HepG2 (cell line): ENCODE results near the gene FGF14. TPM values are rescaled to one million over a fixed set of nuclear protein-coding genes. Genes with fewer than 3 reads are reported as not detected.

Experiments
- ATAC-seq: fragments of 200-7000 bp; cut with Tn5 transposase; 3 replicates; pipeline ENCODE4 v1.9.1; 2020; ENCODE audit warnings: mild to moderate bottlenecking, moderate library complexity
- BruUV-seq: library from RNA; stranded (reverse); fragments of 400-500 nt; replicated peaks from 2 replicates; lab custom pipeline; 2021; lab: Mats Ljungman, UMichigan
- CTCF ChIA-PET: fragments of 300-600 bp; formaldehyde crosslinking; extraction: SDS; loops from one replicate; lab custom pipeline; 2021; ENCODE audit warnings: low total read pairs, inconsistent platforms, low intra/inter-chr PET ratio; lab: Yijun Ruan, JAX
- POLR2A ChIA-PET: fragments of 350-600 bp; sonication (Branson Sonifier 250); formaldehyde crosslinking; loops from one replicate; lab custom pipeline; 2020; ENCODE audit warnings: antibody characterized with exemption, inconsistent platforms; lab: Yijun Ruan, JAX
- DNase-seq: peaks from one replicate; pipeline ENCODE4 v3.0.0-alpha.2; 2015; ENCODE audit warnings: low spot score
- FAIRE-seq: peaks from 3 replicates; lab custom pipeline; 2011; peaks lifted over from hg19 to GRCh38; lab: Jason Lieb, UNC
- H2AFZ ChIP-seq: one replicate; pipeline ENCODE4 v1.6.1; 2011; ENCODE audit warnings: low read length, inconsistent platforms
- H3K27ac ChIP-seq: fragments of 300-600 bp; 3 replicates; pipeline ENCODE4 v1.8.0; 2011; ENCODE audit warnings: mixed run types, mild to moderate bottlenecking, mixed read lengths, low read length, inconsistent platforms; ENCODE audit not compliant: insufficient read depth; ENCODE audit errors: extremely low read length
- H3K27me3 ChIP-seq, 2 experiments: fragments of 200-600 bp in 1 of 2; 2 replicates in 1 of 2; 3 replicates in 1 of 2; pipeline versions ENCODE4 v1.6.0 to v1.8.0; 2011; ENCODE audit warnings: low read length in 2 of 2, mild to moderate bottlenecking in 2 of 2, moderate library complexity in 2 of 2, inconsistent platforms in 1 of 2; ENCODE audit not compliant: insufficient read depth in 2 of 2, control insufficient read depth in 1 of 2
- H3K36me3 ChIP-seq, 2 experiments: fragments of 200-600 bp in 1 of 2; replicated peaks in 1 of 2; 2 replicates in 1 of 2; 3 replicates in 1 of 2; pipeline versions ENCODE4 v1.5.1 to v1.8.0; 2011; ENCODE audit warnings: low read length in 2 of 2, inconsistent platforms in 1 of 2; ENCODE audit not compliant: insufficient read depth in 2 of 2, control insufficient read depth in 1 of 2
- H3K4me1 ChIP-seq: 2 replicates; pipeline ENCODE4 v1.5.1; 2012; ENCODE audit warnings: low read length, inconsistent platforms; ENCODE audit not compliant: insufficient read depth
- H3K4me2 ChIP-seq: 2 replicates; pipeline ENCODE4 v1.6.0; 2011; ENCODE audit warnings: low read depth, low read length, inconsistent platforms
- H3K4me3 ChIP-seq, 3 experiments: fragments of 200-600 bp in 1 of 3; sonication (generic), shearing (Covaris generic) in 1 of 3; replicated peaks in 1 of 3; 2 replicates each; pipeline ENCODE4 v1.5.1; 2011 to 2016; ENCODE audit warnings: low read length in 3 of 3, inconsistent platforms in 2 of 3, low read depth in 2 of 3, mild to moderate bottlenecking in 2 of 3, control low read depth in 1 of 3, mixed read lengths in 1 of 3; ENCODE audit not compliant: insufficient read depth in 1 of 3
- H3K79me2 ChIP-seq: one replicate; pipeline ENCODE4 v1.6.1; 2011; ENCODE audit warnings: low read length, inconsistent platforms; ENCODE audit not compliant: insufficient read depth
- H3K9ac ChIP-seq: 2 replicates; pipeline ENCODE4 v1.6.0; 2011; ENCODE audit warnings: mild to moderate bottlenecking, low read depth, low read length, inconsistent platforms; ENCODE audit not compliant: insufficient read depth
- H3K9me3 ChIP-seq: 2 replicates; pipeline ENCODE4 v1.5.1; 2012; ENCODE audit warnings: mild to moderate bottlenecking, low read length
- H4K20me1 ChIP-seq: 2 replicates; pipeline ENCODE4 v1.6.0; 2011; ENCODE audit warnings: inconsistent platforms, mild to moderate bottlenecking, low read length, moderate library complexity; ENCODE audit not compliant: insufficient read depth
- CEBPG ChIP-seq: IDR thresholded peaks from 2 replicates; pipeline ENCODE4 v1.6.1; 2016
- GMEB1 ChIP-seq: sonication (generic); formaldehyde crosslinking; IDR thresholded peaks from 2 replicates; pipeline ENCODE4 v1.5.1; 2020; ENCODE audit warnings: missing genetic modification reagents, mild to moderate bottlenecking, borderline replicate concordance
- GPBP1L1 ChIP-seq: sonication (generic); formaldehyde crosslinking; IDR thresholded peaks from 2 replicates; pipeline ENCODE4 v1.5.0; 2020; ENCODE audit warnings: mild to moderate bottlenecking, missing genetic modification reagents
- MED8 ChIP-seq: sonication (generic); formaldehyde crosslinking; IDR thresholded peaks from 2 replicates; pipeline ENCODE4 v1.8.1; 2023; ENCODE audit warnings: mild to moderate bottlenecking, missing genetic modification reagents; ENCODE audit not compliant: insufficient replicate concordance
- MLX ChIP-seq: IDR thresholded peaks from 2 replicates; pipeline ENCODE4 v1.6.1; 2016
- REST ChIP-seq, 2 experiments: IDR thresholded peaks; 2 replicates each; pipeline ENCODE4 v1.6.1; 2011 to 2012; ENCODE audit warnings: low read length in 2 of 2, borderline replicate concordance in 1 of 2, low read depth in 1 of 2, mild to moderate bottlenecking in 1 of 2, moderate library complexity in 1 of 2
- ZBTB20 ChIP-seq: sonication (generic); formaldehyde crosslinking; IDR thresholded peaks from 2 replicates; pipeline ENCODE4 v1.8.1; 2023; ENCODE audit warnings: missing genetic modification reagents, low read depth, mild to moderate bottlenecking, borderline replicate concordance
- ZNF331 ChIP-seq: sonication (generic); formaldehyde crosslinking; IDR thresholded peaks from 2 replicates; pipeline ENCODE4 v1.4.0; 2020; ENCODE audit warnings: missing genetic modification reagents
- ZNF639 ChIP-seq: conservative IDR thresholded peaks from 2 replicates; pipeline ENCODE4 v1.6.1; 2018; ENCODE audit warnings: missing genetic modification reagents
- ZNF709 ChIP-seq: sonication (generic); formaldehyde crosslinking; IDR thresholded peaks from 2 replicates; pipeline ENCODE4 v1.5.0; 2020; ENCODE audit warnings: mild to moderate bottlenecking, missing genetic modification reagents
- ZNF713 ChIP-seq: sonication (generic); formaldehyde crosslinking; IDR thresholded peaks from 2 replicates; pipeline ENCODE4 v1.4.0; 2020; ENCODE audit warnings: mild to moderate bottlenecking, missing genetic modification reagents
- WGBS: methylation state at CpG from one replicate; pipeline ENCODE4 v1.1.6; 2017; ENCODE audit warnings: low lambda C conversion rate; 5-methylcytosine and 5-hydroxymethylcytosine counted together
- in situ Hi-C: cut with HindIII; loops from 2 replicates; pipeline ENCODE4 v1.10.0; 2017; ENCODE audit warnings: low pct_unique_long_range_greater_than_20kb; ENCODE audit not compliant: extremely low pct_ligation_motif_present
- intact Hi-C: fragments of 100-400 bp; cut with micrococcal nuclease; formaldehyde crosslinking; loops from one replicate; pipeline ENCODE4 v1.10.0; 2022; ENCODE audit not compliant: unreplicated experiment
- polyA plus RNA-seq, 8 experiments: library from polyadenylated mRNA; depleted of rRNA in 3 of 8; stranded (reverse) in 7 of 8; unstranded in 1 of 8; fragments of >200 nt; fragmentation: Illumina TruSeq in 4 of 8; extraction: Trizol in 4 of 8; gene quantifications; 2 replicates each; pipeline versions ENCODE4 v1.2.1 to v1.2.3, GENCODE V29; 2011 to 2016; ENCODE audit warnings: low read depth in 4 of 8, missing spikeins in 1 of 8, mixed read lengths in 1 of 8; ENCODE audit not compliant: insufficient read depth in 1 of 8
- total RNA-seq, 5 experiments: library from RNA; depleted of rRNA; stranded (reverse); fragments of >200 nt; fragmentation: Illumina TruSeq; extraction: Trizol; gene quantifications; 2 replicates each; pipeline ENCODE4 v1.2.3, GENCODE V29; 2016; ENCODE audit warnings: low read depth in 1 of 5

FGF14 gene
- total and polyA plus RNA-seq, 2 of the 13 experiments (the other 11 are each of a cell fraction or from before 2014, with no cell fraction given): not detected

GRCh38 chr13:101917475-101917810 is 484.4 kb downstream of the FGF14 start:
- Histone ChIP-seq H4K20me1 (no peaks in the 10 kb centered on the region), H3K36me3 (no peaks in the 10 kb centered on the region), H3K4me3 (no peak overlapping the region), H3K4me2 (no peak overlapping the region), H3K9ac (no peak overlapping the region), H2AFZ (no peak overlapping the region), H3K9me3 (no peaks in the 10 kb centered on the region), H3K27me3 (peaks cover 0 to 27% of the 10 kb centered on the region in 2 experiments; a peak in 4 of 5 replicates), H3K4me1 (no peaks in the 10 kb centered on the region), H3K27ac (no peak overlapping the region), H3K79me2 (no peaks in the 10 kb centered on the region)
- intact Hi-C loops (loop anchor here (5.0 kb wide), 1 partner anchor 405 kb away; no protein-coding TSS in a partner anchor), in situ Hi-C loops (no loop called here)
- TF ChIP-seq ZNF331: no peak
- no peak for TF ChIP-seq ZNF713 (CRISPR knock-in tag)
- TF ChIP-seq ZNF639 (CRISPR knock-in tag): no peak
- no peak for TF ChIP-seq GMEB1 (CRISPR knock-in tag)
- TF ChIP-seq CEBPG (CRISPR knock-in tag): no peak
- TF ChIP-seq REST (IDR thresholded peaks at IDR 0.05; ENCODE audit: borderline replicate concordance in 1 of 2, low read depth in 1 of 2, low read length in 2 of 2): no peak
- TF ChIP-seq ZNF709 (CRISPR knock-in tag): no peak
- TF ChIP-seq MED8 (CRISPR knock-in tag): no peak
- TF ChIP-seq ZBTB20 (CRISPR knock-in tag): no peak
- TF ChIP-seq MLX (CRISPR knock-in tag): no peak
- TF ChIP-seq GPBP1L1 (CRISPR knock-in tag): no peak
- ChIA-PET POLR2A (no interaction called here), CTCF (no interaction called here)
- 12% methylated on average over 16 of the region's 16 CpGs for WGBS
- ATAC-seq (no peak), DNase-seq (no peak), FAIRE-seq (no peak)
- no TSS peak for BruUV-seq
